K562 (cell line): ENCODE data around the gene FATE1. TPM values are rescaled to one million over a fixed set of nuclear protein-coding genes. Genes with fewer than 3 reads are reported as not detected.
A peak's percentile ranks its signal among the peaks of the same experiment; 100 is the strongest.

ENCODE experiments used
- ATAC-seq: fragments of 200-7000 bp; cut with Tn5 transposase; 3 replicates; pipeline ENCODE4 v1.9.1; 2020; ENCODE audit warnings: moderate library complexity
- BruUV-seq: library from RNA; stranded (reverse); fragments of 400-500 nt; replicated peaks from 2 replicates; lab custom pipeline; 2021; lab: Mats Ljungman, UMichigan
- CTCF ChIA-PET: fragments of 300-600 bp; formaldehyde crosslinking; extraction: SDS; loops from one replicate; lab custom pipeline; 2021; ENCODE audit warnings: low intra/inter-chr PET ratio; lab: Yijun Ruan, JAX
- POLR2A ChIA-PET: fragments of 300-600, 350-650 bp; sonication (Branson Sonifier 250); formaldehyde crosslinking; extraction: SDS; loops from one replicate; lab custom pipeline; 2021; ENCODE audit warnings: antibody characterized with exemption, inconsistent platforms; lab: Yijun Ruan, JAX
- DNase-seq, 4 experiments: peaks; one replicate each; pipeline versions ENCODE4 v3.0.0 to v3.0.0-alpha.2; 2011 to 2018; ENCODE audit warnings: low spot score in 3 of 4, mixed read lengths in 3 of 4; ENCODE audit errors: extremely low read depth in 1 of 4
- FAIRE-seq: peaks from 2 replicates; lab custom pipeline; 2011; peaks lifted over from hg19 to GRCh38; lab: Jason Lieb, UNC
- H2AFZ ChIP-seq: 2 replicates; pipeline ENCODE4 v1.6.0; 2011; ENCODE audit warnings: low read depth, low read length, control low read depth, inconsistent platforms
- H3K27ac ChIP-seq: fragments of 200-600 bp; 3 replicates; pipeline ENCODE4 v1.8.0; 2011; ENCODE audit warnings: low read depth, mild to moderate bottlenecking, control low read depth, inconsistent platforms, low read length, moderate library complexity, mixed read lengths; ENCODE audit errors: extremely low read depth
- H3K27me3 ChIP-seq, 2 experiments: fragments of 300-600 bp in 1 of 2; 2 replicates in 1 of 2; 3 replicates in 1 of 2; pipeline versions ENCODE4 v1.6.0 to v1.8.0; 2011; ENCODE audit warnings: inconsistent platforms in 2 of 2, low read length in 2 of 2, mild to moderate bottlenecking in 1 of 2, mixed read lengths in 1 of 2, moderate library complexity in 1 of 2; ENCODE audit not compliant: control insufficient read depth in 2 of 2, insufficient read depth in 2 of 2
- H3K36me3 ChIP-seq: fragments of 300-600 bp; 3 replicates; pipeline ENCODE4 v1.8.0; 2011; ENCODE audit warnings: mild to moderate bottlenecking, low read length, inconsistent platforms; ENCODE audit not compliant: control insufficient read depth, insufficient read depth
- H3K4me1 ChIP-seq, 2 experiments: fragments of 200-600 bp in 1 of 2; replicated peaks in 1 of 2; 2 replicates in 1 of 2; 3 replicates in 1 of 2; pipeline versions ENCODE4 v1.5.1 to v1.8.0; 2011; ENCODE audit warnings: inconsistent platforms in 2 of 2, low read length in 2 of 2, mild to moderate bottlenecking in 1 of 2, mixed read lengths in 1 of 2, moderate library complexity in 1 of 2; ENCODE audit not compliant: control insufficient read depth in 2 of 2, insufficient read depth in 2 of 2
- H3K4me2 ChIP-seq: 2 replicates; pipeline ENCODE4 v1.6.1; 2011; ENCODE audit warnings: low read length, control low read depth, inconsistent platforms, mixed read lengths; ENCODE audit not compliant: insufficient read depth
- H3K4me3 ChIP-seq: fragments of 200-600 bp; sonication (generic), shearing (Covaris generic); 2 replicates; pipeline ENCODE4 v1.5.1; 2016; ENCODE audit warnings: control low read depth, inconsistent platforms
- H3K79me2 ChIP-seq: fragments of 200-600 bp; 3 replicates; pipeline ENCODE4 v1.8.0; 2011; ENCODE audit warnings: low read length, inconsistent platforms; ENCODE audit not compliant: control insufficient read depth, insufficient read depth
- H3K9ac ChIP-seq, 2 experiments: 2 replicates each; pipeline versions ENCODE4 v1.6.0 to v1.6.1; 2011; ENCODE audit warnings: low read depth in 2 of 2, low read length in 2 of 2, control low read depth in 1 of 2, inconsistent platforms in 1 of 2, mild to moderate bottlenecking in 1 of 2, mixed read lengths in 1 of 2; ENCODE audit not compliant: insufficient read depth in 1 of 2
- H3K9me1 ChIP-seq: one replicate; pipeline ENCODE4 v1.6.0; 2011; ENCODE audit warnings: inconsistent platforms, mild to moderate bottlenecking, low read length, moderate library complexity; ENCODE audit not compliant: control insufficient read depth, insufficient read depth
- H3K9me3 ChIP-seq: replicated peaks from 2 replicates; pipeline ENCODE4 v1.5.1; 2011; ENCODE audit warnings: low read depth, low read length, inconsistent platforms; ENCODE audit not compliant: control insufficient read depth, insufficient read depth
- H4K20me1 ChIP-seq: replicated peaks from 2 replicates; pipeline ENCODE4 v1.6.1; 2011; ENCODE audit warnings: low read length, inconsistent platforms, mixed read lengths; ENCODE audit not compliant: control insufficient read depth, insufficient read depth
- CUX1 ChIP-seq: fragments of 200-800 bp; sonication (Bioruptor generic); IDR thresholded peaks from 2 replicates; pipeline ENCODE4 v1.6.1; 2016; ENCODE audit warnings: missing genetic modification characterization, missing compliant biosample characterization
- KDM5B ChIP-seq: fragments of 200-600 bp; sonication (generic); IDR thresholded peaks from 2 replicates; pipeline ENCODE4 v1.6.1; 2012; ENCODE audit warnings: low read depth, mild to moderate bottlenecking, moderate library complexity, low read length, control low read depth, inconsistent platforms; ENCODE audit not compliant: insufficient replicate concordance
- KLF6 ChIP-seq: fragments of 250-450 bp; sonication (Bioruptor Pico); IDR thresholded peaks from 2 replicates; pipeline ENCODE4 v1.4.0; 2020; ENCODE audit warnings: mild to moderate bottlenecking, moderate library complexity, borderline replicate concordance
- NUFIP1 ChIP-seq: fragments of 450-650 bp; IDR thresholded peaks from 2 replicates; pipeline ENCODE4 v1.6.1; 2018; ENCODE audit not compliant: partially characterized antibody
- PHF8 ChIP-seq: fragments of 200-600 bp; sonication (generic); IDR thresholded peaks from 2 replicates; pipeline ENCODE4 v1.6.1; 2012; ENCODE audit warnings: mixed run types, mild to moderate bottlenecking, inconsistent platforms, low read length, moderate library complexity, borderline replicate concordance
- RAD21 ChIP-seq, 2 experiments: fragments of 250-450 bp in 1 of 2; fragments of 450-650 bp in 1 of 2; sonication (Bioruptor Pico) in 1 of 2; formaldehyde crosslinking in 1 of 2; IDR thresholded peaks in 1 of 2; conservative IDR thresholded peaks in 1 of 2; 2 replicates each; pipeline versions ENCODE4 v1.4.0 to v1.8.0; 2020 to 2022; ENCODE audit warnings: mild to moderate bottlenecking in 2 of 2, moderate library complexity in 1 of 2
- ZNF239 ChIP-seq: fragments of 250-450 bp; sonication (Bioruptor Pico); IDR thresholded peaks from 2 replicates; pipeline ENCODE4 v1.4.0; 2020; ENCODE audit warnings: mild to moderate bottlenecking
- WGBS: fragments of 100-300 bp; shearing (Covaris generic); methylation state at CpG from one replicate; pipeline ENCODE4 v1.1.6; 2016; ENCODE audit warnings: low coverage, mixed read lengths; ENCODE audit not compliant: insufficient coverage; ENCODE audit errors: missing lambda C conversion rate; 5-methylcytosine and 5-hydroxymethylcytosine counted together
- in situ Hi-C: fragments of 300-500 bp; cut with MboI; formaldehyde crosslinking; loops from 4 replicates; pipeline ENCODE4 v1.15.0; 2018; ENCODE audit warnings: inconsistent platforms, mixed read lengths
- intact Hi-C: fragments of 100-400 bp; cut with micrococcal nuclease; formaldehyde crosslinking; loops from 2 replicates; pipeline ENCODE4 v1.14.2; 2022
- polyA plus RNA-seq, 8 experiments: library from polyadenylated mRNA; depleted of rRNA in 4 of 8; stranded (reverse) in 5 of 8; unstranded in 3 of 8; fragments of >200 nt; fragmentation: Nextera tagmentation in 2 of 8; fragmentation: Illumina TruSeq in 1 of 8; extraction: Ambion mirVana in 2 of 8; extraction: Trizol in 1 of 8; gene quantifications; 2 replicates each; pipeline versions ENCODE4 v1.2.1 to v1.2.3, GENCODE V29; 2011 to 2014; ENCODE audit warnings: inconsistent platforms in 1 of 8, missing spikeins in 1 of 8
- total RNA-seq, 7 experiments: library from RNA; depleted of rRNA in 6 of 7; stranded (reverse); fragments of >200 nt in 6 of 7; fragmentation: Illumina TruSeq in 2 of 7; extraction: Trizol in 2 of 7; gene quantifications; 2 replicates each; pipeline versions ENCODE4 v1.2.1 to v1.2.3, GENCODE V29; 2011 to 2021; ENCODE audit warnings: low replicate concordance in 1 of 7

FATE1 gene
- total and polyA plus RNA-seq, 9 of the 15 experiments (the other 6 are each of a cell fraction or from before 2014, with no cell fraction given), result not detected

GRCh38 chrX:151762802-151763201, 47.0 kb downstream of the FATE1 start:
- Histone ChIP-seq H3K9me1 (no peaks in the 10 kb centered on the region), H3K27me3 (peaks cover 0 to 10% of the 10 kb centered on the region in 2 experiments; a peak in 2 of 5 replicates), H3K27ac (no peak overlapping the region), H3K4me3 (no peak overlapping the region), H3K4me1 (no peaks in the 10 kb centered on the region), H4K20me1 (no peaks in the 10 kb centered on the region), H3K9ac (no peak overlapping the region), H2AFZ (no peak overlapping the region), H3K4me2 (no peak overlapping the region), H3K36me3 (no peaks in the 10 kb centered on the region), H3K79me2 (no peaks in the 10 kb centered on the region), H3K9me3 (no peaks in the 10 kb centered on the region)
- ATAC-seq (no peak), FAIRE-seq (no peak), DNase-seq (peak in 1 of 4 experiments; percentile 9)
- POLR2A ChIA-PET, result no interaction called here
- intact Hi-C loops, result no loop called here
- 6% methylated on average over 2 of the region's 2 CpGs for WGBS
- in situ Hi-C loops, result no loop called here
- peak in 1 of 2 experiments; percentile 23; a peak in 1 of 4 replicates for TF ChIP-seq RAD21 (CRISPR knock-in tag; conservative IDR thresholded peaks at IDR 0.05 in 1 of 2, IDR thresholded peaks at IDR 0.05 in 1 of 2)
- TF ChIP-seq KLF6 (CRISPR knock-in tag), result no peak
- no peak for TF ChIP-seq PHF8
- no peak for TF ChIP-seq CUX1 (CRISPR knock-in tag)
- TF ChIP-seq NUFIP1, result no peak
- TF ChIP-seq ZNF239 (CRISPR knock-in tag), result no peak
- TF ChIP-seq KDM5B, result no peak
- CTCF ChIA-PET, result no interaction called here
- BruUV-seq, result no TSS peak
